Central memory CD4-positive, alpha-beta T cell (primary cell): ENCODE data around the gene MEIS2.

Source experiments
- DNase-seq: peaks from one replicate; pipeline ENCODE4 v3.0.0; 2022

Gene MEIS2

GRCh38 chr15:37097144-37097919 lies 3.0 kb downstream of the MEIS2 start:
- no peak for DNase-seq

GRCh38 chr15:37096558-37097143 lies 3.7 kb downstream of the MEIS2 start:
- DNase-seq, result no peak

GRCh38 chr15:37095770-37096557 lies 4.4 kb downstream of the MEIS2 start:
- DNase-seq, result no peak

GRCh38 chr15:37094915-37095711 lies 5.2 kb downstream of the MEIS2 start:
- DNase-seq, result no peak

- DNase-seq, result no peak
Observed at GRCh38 chr15:37094333-37094914, 5.9 kb downstream of the MEIS2 start.

- DNase-seq, result no peak
Observed at GRCh38 chr15:37093480-37094332, 6.6 kb downstream of the MEIS2 start.

- DNase-seq, result no peak
Observed at GRCh38 chr15:37090543-37091175, 9.7 kb downstream of the MEIS2 start.

- DNase-seq, result no peak
Observed at GRCh38 chr15:37088436-37088835, 11.9 kb downstream of the MEIS2 start.

GRCh38 chr15:37087131-37087588 lies 13.2 kb downstream of the MEIS2 start:
- no peak for DNase-seq

GRCh38 chr15:37086521-37086920 lies 13.8 kb downstream of the MEIS2 start:
- DNase-seq, result no peak

- no peak for DNase-seq
Observed at GRCh38 chr15:37086120-37086519, 14.2 kb downstream of the MEIS2 start.

- DNase-seq, result no peak
Observed at GRCh38 chr15:37084602-37085001, 15.7 kb downstream of the MEIS2 start.

GRCh38 chr15:37083610-37084009 lies 16.7 kb downstream of the MEIS2 start:
- no peak for DNase-seq

- DNase-seq, result no peak
Observed at GRCh38 chr15:37081983-37082382, 18.4 kb downstream of the MEIS2 start.

- no peak for DNase-seq
Observed at GRCh38 chr15:37080261-37080921, 20.0 kb downstream of the MEIS2 start.

GRCh38 chr15:37079726-37080125 lies 20.6 kb downstream of the MEIS2 start:
- no peak for DNase-seq

GRCh38 chr15:37078566-37078965 lies 21.8 kb downstream of the MEIS2 start:
- DNase-seq, result no peak

- no peak for DNase-seq
Observed at GRCh38 chr15:37077623-37078351, 22.6 kb downstream of the MEIS2 start.

GRCh38 chr15:37076543-37076942 lies 23.8 kb downstream of the MEIS2 start:
- DNase-seq, result no peak

- DNase-seq, result no peak
Observed at GRCh38 chr15:37075777-37076176, 24.6 kb downstream of the MEIS2 start.
